Natural killer cell (primary cell): ENCODE results near the gene POTEF. TPM values are rescaled to one million over a fixed set of nuclear protein-coding genes. Genes with fewer than 3 reads are reported as not detected.
"Not testable (repeated sequence)": the region's sequence is repeated elsewhere in the genome, so short reads cannot be mapped to it uniquely, and the experiment has no call there.

ENCODE experiments used
- ATAC-seq, 3 donors: fragments of 150-1000 bp in 2 of 3; fragments of 200-7000 bp in 1 of 3; cut with Tn5 transposase; 1 replicate in 1 of 3; 2 replicates in 2 of 3; pipeline ENCODE4 v1.10.0; 2021; ENCODE audit warnings: mild to moderate bottlenecking in 2 of 3, moderate library complexity in 2 of 3
- DNase-seq, 2 donors: peaks; one replicate each; pipeline versions ENCODE4 v3.0.0 to v3.0.0-alpha.2; 2013 to 2021; ENCODE audit warnings: mixed read lengths in 1 of 2
- H3K27ac ChIP-seq: one replicate; pipeline ENCODE4 v1.5.1; 2013; ENCODE audit warnings: mild to moderate bottlenecking, low read length
- H3K27me3 ChIP-seq: one replicate; pipeline ENCODE4 v1.6.1; 2013; ENCODE audit warnings: low read length; ENCODE audit not compliant: control insufficient read depth, insufficient read depth
- H3K36me3 ChIP-seq: one replicate; pipeline ENCODE4 v1.6.1; 2013; ENCODE audit warnings: low read length; ENCODE audit not compliant: control insufficient read depth, insufficient read depth
- H3K4me1 ChIP-seq: one replicate; pipeline ENCODE4 v1.6.1; 2013; ENCODE audit warnings: low read length; ENCODE audit not compliant: control insufficient read depth, insufficient read depth
- H3K4me3 ChIP-seq: one replicate; pipeline ENCODE4 v1.5.1; 2013; ENCODE audit warnings: low read length
- H3K9me3 ChIP-seq: one replicate; pipeline ENCODE4 v1.6.1; 2013; ENCODE audit warnings: low read length; ENCODE audit not compliant: control insufficient read depth, insufficient read depth
- H3K27ac Mint-ChIP-seq, 2 donors: one replicate each; pipeline ENCODE4 v1.8.0; 2022; ENCODE audit warnings: mild to moderate bottlenecking in 2 of 2, mixed read lengths in 2 of 2, moderate library complexity in 1 of 2
- H3K27me3 Mint-ChIP-seq, 2 donors: one replicate each; pipeline ENCODE4 v1.8.0; 2022; ENCODE audit warnings: low read depth in 2 of 2, mixed read lengths in 2 of 2
- H3K36me3 Mint-ChIP-seq: one replicate; pipeline ENCODE4 v1.8.0; 2022; ENCODE audit warnings: mixed read lengths
- H3K4me1 Mint-ChIP-seq, 2 donors: one replicate each; pipeline ENCODE4 v1.8.0; 2022; ENCODE audit warnings: mixed read lengths in 2 of 2
- H3K4me3 Mint-ChIP-seq: one replicate; pipeline ENCODE4 v1.8.0; 2022; ENCODE audit warnings: mild to moderate bottlenecking, moderate library complexity, mixed read lengths
- H3K9me3 Mint-ChIP-seq, 2 donors: one replicate each; pipeline ENCODE4 v1.8.0; 2022; ENCODE audit warnings: mixed read lengths in 2 of 2
- WGBS: methylation state at CpG from one replicate; pipeline ENCODE4 v1.1.7; 2013; ENCODE audit warnings: missing lambda C conversion rate; ENCODE audit not compliant: insufficient coverage; 5-methylcytosine and 5-hydroxymethylcytosine counted together
- intact Hi-C: fragments of 100-400 bp; cut with micrococcal nuclease; formaldehyde crosslinking; loops from one replicate; pipeline ENCODE4 v1.14.2; 2022
- total RNA-seq, 4 donors: library from RNA; stranded (reverse); fragments of 120-200 nt in 1 of 4; gene quantifications; one replicate each; pipeline versions ENCODE4 v1.2.3 to v1.2.4, GENCODE V29; 2013 to 2022

POTEF gene
- total RNA-seq, 3 donors from 2014 or later (not counting 1 experiment from before 2014, with no cell fraction given) = not detected

- H3K9me3 Mint-ChIP-seq, ATAC-seq, H3K9me3 ChIP-seq, intact Hi-C loops, H3K27me3 ChIP-seq, H3K27me3 Mint-ChIP-seq, DNase-seq, H3K27ac Mint-ChIP-seq, H3K4me1 Mint-ChIP-seq, H3K4me3 Mint-ChIP-seq, H3K4me3 ChIP-seq, H3K4me1 ChIP-seq, H3K36me3 Mint-ChIP-seq, H3K27ac ChIP-seq, H3K36me3 ChIP-seq: not testable (repeated sequence)
- WGBS = 92% methylated on average over 30 of the region's 45 CpGs
Observed at GRCh38 chr2:130120924-130121323, 8.1 kb downstream of the POTEF start.

- H3K36me3 Mint-ChIP-seq, H3K27me3 ChIP-seq, H3K4me1 Mint-ChIP-seq, ATAC-seq, H3K27ac ChIP-seq, H3K27ac Mint-ChIP-seq, intact Hi-C loops, H3K27me3 Mint-ChIP-seq, DNase-seq, H3K4me1 ChIP-seq, H3K4me3 Mint-ChIP-seq, H3K4me3 ChIP-seq, H3K36me3 ChIP-seq, H3K9me3 ChIP-seq, H3K9me3 Mint-ChIP-seq: not testable (repeated sequence)
- WGBS = 72% methylated on average over 5 of the region's 8 CpGs
Observed at GRCh38 chr2:130102597-130103363, 26.2 kb downstream of the POTEF start.

- H3K36me3 Mint-ChIP-seq, intact Hi-C loops, H3K4me1 Mint-ChIP-seq, H3K9me3 Mint-ChIP-seq, H3K36me3 ChIP-seq, H3K9me3 ChIP-seq, H3K4me3 ChIP-seq, H3K4me3 Mint-ChIP-seq, H3K27me3 Mint-ChIP-seq, H3K27ac ChIP-seq, ATAC-seq, H3K27me3 ChIP-seq, DNase-seq, H3K4me1 ChIP-seq, H3K27ac Mint-ChIP-seq: not testable (repeated sequence)
- WGBS = no CpG with 5 or more reads among the region's 5 CpGs
Observed at GRCh38 chr2:130062645-130063044, 66.4 kb downstream of the POTEF start.

- H3K36me3 Mint-ChIP-seq, H3K4me1 Mint-ChIP-seq, H3K4me3 Mint-ChIP-seq, intact Hi-C loops, H3K27me3 ChIP-seq, H3K4me1 ChIP-seq, H3K9me3 Mint-ChIP-seq, H3K36me3 ChIP-seq, ATAC-seq, H3K27ac Mint-ChIP-seq, H3K9me3 ChIP-seq, H3K27ac ChIP-seq, DNase-seq, H3K4me3 ChIP-seq, H3K27me3 Mint-ChIP-seq: not testable (repeated sequence)
- 94% methylated on average over 2 of the region's 10 CpGs for WGBS
Observed at GRCh38 chr2:130059982-130060381, 69.0 kb downstream of the POTEF start.

- intact Hi-C loops, DNase-seq, H3K4me1 ChIP-seq, H3K36me3 ChIP-seq, H3K4me1 Mint-ChIP-seq, H3K36me3 Mint-ChIP-seq, H3K27me3 ChIP-seq, H3K27ac ChIP-seq, H3K9me3 ChIP-seq, H3K4me3 ChIP-seq, H3K4me3 Mint-ChIP-seq, H3K27me3 Mint-ChIP-seq, H3K9me3 Mint-ChIP-seq, H3K27ac Mint-ChIP-seq, ATAC-seq: not testable (repeated sequence)
- 60% methylated on average over 3 of the region's 7 CpGs for WGBS
Observed at GRCh38 chr2:130056336-130056735, 72.7 kb downstream of the POTEF start.

- DNase-seq, H3K27me3 Mint-ChIP-seq, H3K4me1 ChIP-seq, H3K27me3 ChIP-seq, H3K36me3 Mint-ChIP-seq, H3K36me3 ChIP-seq, H3K4me3 Mint-ChIP-seq, H3K27ac ChIP-seq, ATAC-seq, H3K9me3 Mint-ChIP-seq, intact Hi-C loops, H3K4me3 ChIP-seq, H3K9me3 ChIP-seq, H3K27ac Mint-ChIP-seq, H3K4me1 Mint-ChIP-seq: not testable (repeated sequence)
- WGBS = 97% methylated on average over 3 of the region's 7 CpGs
Observed at GRCh38 chr2:130053217-130053911, 75.7 kb downstream of the POTEF start.

- H3K27ac ChIP-seq, DNase-seq, H3K36me3 ChIP-seq, H3K4me1 Mint-ChIP-seq, H3K4me1 ChIP-seq, ATAC-seq, H3K27ac Mint-ChIP-seq, H3K36me3 Mint-ChIP-seq, intact Hi-C loops, H3K9me3 ChIP-seq, H3K4me3 Mint-ChIP-seq, H3K27me3 ChIP-seq, H3K4me3 ChIP-seq, H3K27me3 Mint-ChIP-seq, H3K9me3 Mint-ChIP-seq: not testable (repeated sequence)
- 83% methylated on average over 3 of the region's 5 CpGs for WGBS
Observed at GRCh38 chr2:130052376-130052775, 76.6 kb downstream of the POTEF start.

- H3K4me3 ChIP-seq, H3K27me3 ChIP-seq, H3K36me3 ChIP-seq, ATAC-seq, H3K9me3 Mint-ChIP-seq, H3K4me1 Mint-ChIP-seq, H3K27me3 Mint-ChIP-seq, H3K27ac ChIP-seq, DNase-seq, H3K4me1 ChIP-seq, H3K27ac Mint-ChIP-seq, intact Hi-C loops, H3K9me3 ChIP-seq, H3K4me3 Mint-ChIP-seq, H3K36me3 Mint-ChIP-seq: not testable (repeated sequence)
- 20% methylated on average over 1 of the region's 4 CpGs for WGBS
Observed at GRCh38 chr2:130048422-130048821, 80.6 kb downstream of the POTEF start.
